ENCODE data around the gene ZNF658.
"Not testable (repeated sequence)": the region's sequence is repeated elsewhere in the genome, so short reads cannot be mapped to it uniquely, and the experiment has no call there.

The ZNF658 gene

GRCh38 chr9:66900490-66901131 lies at the start of gene ZNF658:
Gene ZNF658, plus strand, starts transcription at chr9:66900725. Its CDS starts 2,837 bp downstream, at chr9:66903562.
- DNase-seq (ENCODE audit: low read depth in 2 of 3, low spot score in 2 of 3), result peak; percentile 27 to 40 (median 31)

GRCh38 chr9:66861732-66862131 lies 38.8 kb upstream of the ZNF658 start:
- DNase-seq (ENCODE audit: low read depth in 2 of 3, low spot score in 2 of 3), result not testable (repeated sequence)

- DNase-seq (ENCODE audit: low read depth in 2 of 3, low spot score in 2 of 3), result not testable (repeated sequence)
Observed at GRCh38 chr9:66868660-66869059, 31.9 kb upstream of the ZNF658 start.

DNA sequence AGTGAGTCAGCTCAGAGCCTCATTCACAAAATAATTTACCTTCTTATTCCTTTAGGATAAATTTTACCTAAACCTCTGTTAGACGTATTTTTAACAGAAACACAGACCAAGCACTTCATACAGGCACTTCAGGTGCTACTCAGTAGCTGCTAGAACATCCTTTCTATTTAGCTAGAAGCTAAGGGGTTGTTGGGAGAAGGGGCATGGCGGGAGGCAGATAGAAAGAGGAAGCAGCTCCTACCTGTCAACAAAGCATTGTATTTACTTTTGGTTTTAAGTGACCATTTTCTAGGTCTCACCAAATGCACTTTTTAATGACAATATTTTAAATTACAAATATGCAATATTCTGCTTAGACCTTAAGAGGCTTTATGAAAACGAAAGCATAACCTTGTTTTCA lies 19.9 kb upstream of the ZNF658 start:
- not testable (repeated sequence) for DNase-seq (ENCODE audit: low read depth in 2 of 3, low spot score in 2 of 3)

DNA sequence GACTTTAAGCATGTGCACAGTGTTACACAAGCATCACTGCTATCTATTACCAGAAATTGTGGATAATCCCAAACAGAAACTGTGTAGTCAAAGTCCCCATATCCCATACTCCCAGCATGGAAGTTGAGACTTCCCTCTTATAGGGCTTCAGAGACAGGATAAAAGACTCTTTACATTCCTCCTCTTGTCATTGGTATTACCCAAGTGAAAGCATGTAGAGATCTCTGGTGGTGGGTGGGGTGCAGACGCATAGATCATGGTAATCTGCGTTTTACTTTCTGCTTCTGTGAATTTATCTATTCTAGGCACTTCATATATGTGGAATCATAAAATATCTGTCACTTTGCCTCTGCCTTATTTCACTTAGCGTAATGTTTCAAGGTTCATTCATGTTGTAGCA lies 18.7 kb upstream of the ZNF658 start:
- not testable (repeated sequence) for DNase-seq (ENCODE audit: low read depth in 2 of 3, low spot score in 2 of 3)

DNA sequence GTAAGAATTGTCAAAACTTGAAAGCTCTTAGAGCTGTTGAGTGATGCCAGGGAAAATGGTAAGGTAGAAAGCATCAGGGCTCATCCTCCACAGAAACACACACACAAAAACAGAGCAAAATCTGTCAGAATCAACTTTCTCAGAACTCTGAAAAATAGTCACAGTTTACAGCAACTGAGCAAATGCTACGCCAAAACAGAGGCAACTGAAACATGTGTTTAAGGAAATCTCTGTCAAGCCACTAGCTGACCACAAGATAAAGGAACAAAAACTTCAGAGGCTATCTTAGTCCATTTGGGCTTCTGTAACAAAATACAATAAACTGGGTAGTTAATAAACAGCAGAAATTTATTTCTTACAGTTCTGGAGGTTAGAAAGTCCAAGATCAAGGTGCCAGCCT lies 10.2 kb upstream of the ZNF658 start:
- DNase-seq (ENCODE audit: low read depth in 2 of 3, low spot score in 2 of 3), result not testable (repeated sequence)

GRCh38 chr9:66901141-66901540 lies 616 bp downstream of the ZNF658 start:
- DNase-seq (ENCODE audit: low read depth in 2 of 3, low spot score in 2 of 3), result not testable (repeated sequence)

DNA sequence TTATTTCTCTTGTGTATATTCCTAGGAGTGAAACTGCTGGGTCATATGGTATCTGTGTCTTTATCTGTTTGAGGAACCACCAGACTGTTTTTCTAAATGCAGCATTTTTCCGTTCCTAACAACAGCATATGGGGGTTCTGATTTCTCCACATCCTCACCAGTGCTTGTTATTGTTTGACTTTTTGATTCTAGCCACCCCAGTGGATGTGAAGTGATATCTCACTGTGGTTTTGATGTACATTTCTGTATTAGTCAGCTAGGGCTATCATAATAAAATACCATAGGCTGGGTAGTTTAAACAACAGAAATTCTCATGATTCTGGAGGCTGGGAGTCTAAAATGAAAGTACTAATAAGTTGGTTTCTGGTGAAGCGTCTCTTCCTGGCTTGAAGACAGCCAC lies 9.0 kb downstream of the ZNF658 start:
- not testable (repeated sequence) for DNase-seq (ENCODE audit: low read depth in 2 of 3, low spot score in 2 of 3)

DNA sequence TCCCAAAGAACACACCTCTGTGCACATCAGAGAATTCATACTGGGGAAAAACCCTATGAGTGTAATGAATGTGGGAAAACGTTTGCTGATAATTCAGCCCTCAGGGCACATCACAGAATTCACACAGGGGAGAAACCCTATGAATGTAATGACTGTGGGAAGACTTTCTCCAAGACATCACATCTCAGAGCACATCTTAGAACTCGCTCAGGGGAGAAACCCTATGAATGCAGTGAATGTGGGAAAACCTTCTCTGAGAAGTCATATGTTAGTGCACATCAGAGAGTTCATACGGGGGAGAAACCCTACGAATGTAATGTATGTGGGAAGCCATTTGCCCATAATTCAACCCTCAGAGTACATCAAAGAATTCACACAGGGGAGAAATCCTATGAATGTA lies 19.5 kb downstream of the ZNF658 start:
- DNase-seq (ENCODE audit: low read depth in 2 of 3, low spot score in 2 of 3), result not testable (repeated sequence)

- DNase-seq (ENCODE audit: low read depth in 2 of 3, low spot score in 2 of 3), result not testable (repeated sequence)
Observed at GRCh38 chr9:66936194-66936870, 35.8 kb downstream of the ZNF658 start.

DNA sequence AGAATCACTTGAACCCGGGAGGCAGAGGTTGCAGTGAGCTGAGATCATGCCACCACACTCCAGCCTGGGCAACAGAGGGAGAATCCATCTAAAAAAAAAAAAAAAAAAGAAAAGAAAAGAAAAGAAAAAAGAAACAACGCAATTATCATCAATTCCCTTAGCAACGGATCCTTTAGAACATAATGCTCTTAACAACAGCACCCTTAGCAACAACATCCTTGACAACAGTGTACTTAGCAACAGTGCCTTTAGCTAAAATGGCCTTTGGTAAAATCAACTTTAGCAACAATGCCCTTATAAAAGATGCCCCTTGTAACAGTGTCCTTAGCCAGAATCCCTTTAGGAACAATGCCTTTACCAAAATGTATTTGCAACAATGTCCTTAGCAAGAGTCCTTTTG lies 37.1 kb downstream of the ZNF658 start:
- not testable (repeated sequence) for DNase-seq (ENCODE audit: low read depth in 2 of 3, low spot score in 2 of 3)

DNA sequence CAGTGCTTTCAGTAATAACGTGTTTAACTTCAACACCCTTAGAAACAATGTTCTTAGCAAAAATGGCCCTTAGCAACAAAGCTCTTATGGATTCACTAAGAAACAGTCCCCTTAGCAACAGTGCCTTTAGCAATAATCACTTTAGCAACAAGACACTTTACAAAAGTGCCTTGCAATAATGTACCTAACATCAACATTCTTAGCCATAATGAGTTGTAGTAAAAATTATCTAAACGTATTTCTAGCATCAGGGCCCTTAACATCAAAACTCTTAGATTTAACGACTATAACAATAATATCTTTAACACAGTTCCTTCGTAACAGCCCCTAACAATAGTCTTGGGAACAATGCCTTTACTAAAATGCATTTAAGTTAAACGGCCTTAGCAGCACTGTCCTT lies 37.8 kb downstream of the ZNF658 start:
- not testable (repeated sequence) for DNase-seq (ENCODE audit: low read depth in 2 of 3, low spot score in 2 of 3)

DNA sequence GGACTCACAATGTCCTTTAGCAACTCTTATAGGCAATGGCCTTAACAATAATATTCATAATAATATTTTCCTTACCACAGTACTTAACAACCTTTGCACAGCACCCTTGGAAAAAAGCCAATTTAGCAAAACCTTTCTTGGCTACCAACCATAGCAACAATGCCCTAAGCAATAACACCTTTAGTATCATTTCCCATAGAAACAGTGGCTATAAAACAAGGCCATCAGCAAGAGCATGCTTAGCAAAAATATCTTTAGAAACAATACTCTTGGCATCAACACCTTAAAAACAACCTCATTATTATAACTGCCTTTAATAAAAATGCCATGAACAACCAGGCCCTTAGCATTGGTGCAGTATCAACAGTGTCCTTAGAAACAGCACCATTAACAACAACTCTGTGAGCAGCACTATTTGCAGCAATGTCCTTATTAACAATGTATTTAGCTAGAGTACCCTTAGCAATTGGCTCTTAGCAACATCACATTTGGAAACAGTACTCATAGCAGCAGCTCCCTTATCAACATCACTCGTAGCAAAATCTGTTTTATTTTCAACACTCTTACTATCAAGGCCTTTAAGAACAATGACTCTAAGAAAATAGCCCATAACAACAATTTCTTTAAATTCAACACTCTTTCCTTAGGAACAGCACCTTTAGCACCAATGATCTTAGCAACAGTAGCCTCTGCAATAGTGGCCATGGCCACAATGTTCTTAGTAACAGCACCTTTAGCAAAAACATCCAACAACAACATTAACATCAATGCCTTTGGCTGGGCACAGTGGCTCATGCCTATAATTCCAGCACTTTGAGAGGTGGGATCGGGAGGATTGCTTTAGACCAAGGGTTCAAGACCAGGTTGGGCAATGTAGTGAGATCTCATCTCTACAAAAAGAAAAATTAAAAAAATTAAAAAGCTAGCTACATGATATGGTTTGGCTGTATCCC lies 39.6 kb downstream of the ZNF658 start:
- DNase-seq (ENCODE audit: low read depth in 2 of 3, low spot score in 2 of 3), result not testable (repeated sequence)

- DNase-seq (ENCODE audit: low read depth in 2 of 3, low spot score in 2 of 3), result not testable (repeated sequence)
Observed at GRCh38 chr9:66942400-66943155, 42.1 kb downstream of the ZNF658 start.

- DNase-seq (ENCODE audit: low read depth in 2 of 3, low spot score in 2 of 3), result not testable (repeated sequence)
Observed at GRCh38 chr9:66952576-66952975, 52.1 kb downstream of the ZNF658 start.
